ENCODE data around the gene IAPP.
"Not testable (repeated sequence)": the region's sequence is repeated elsewhere in the genome, so short reads cannot be mapped to it uniquely, and the experiment has no call there.

DNA sequence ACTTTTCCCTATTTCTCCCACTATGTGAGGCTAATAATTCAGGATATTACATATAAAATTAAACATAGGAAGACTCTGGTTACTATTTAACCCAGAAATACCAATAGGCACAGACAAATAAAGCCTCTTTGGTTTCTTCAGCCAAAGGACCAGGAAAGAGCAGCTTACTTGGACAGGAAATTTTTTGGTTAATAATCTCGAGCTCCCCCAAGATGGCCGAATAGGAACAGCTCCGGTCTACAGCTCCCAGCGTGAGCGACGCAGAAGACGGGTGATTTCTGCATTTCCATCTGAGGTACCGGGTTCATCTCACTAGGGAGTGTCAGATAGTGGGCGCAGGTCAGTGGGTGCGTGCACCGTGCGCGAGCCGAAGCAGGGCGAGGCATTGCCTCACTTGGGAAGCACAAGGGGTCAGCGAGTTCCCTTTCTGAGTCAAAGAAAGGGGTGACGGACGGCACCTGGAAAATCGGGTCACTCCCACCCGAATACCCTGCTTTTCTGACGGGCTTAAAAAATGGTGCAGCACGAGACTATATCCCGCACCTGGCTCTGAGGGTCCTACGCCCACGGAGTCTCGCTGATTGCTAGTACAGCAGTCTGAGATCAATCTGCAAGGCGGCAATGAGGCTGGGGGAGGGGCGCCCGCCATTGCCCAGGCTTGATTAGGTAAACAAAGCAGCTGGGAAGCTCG, 46.5 kb downstream of the IAPP start:
- TF ChIP-seq POLR2AphosphoS5, POLR2A (IDR thresholded peaks at IDR 0.05): not testable (repeated sequence)
- TF ChIP-seq, protein P1, sequence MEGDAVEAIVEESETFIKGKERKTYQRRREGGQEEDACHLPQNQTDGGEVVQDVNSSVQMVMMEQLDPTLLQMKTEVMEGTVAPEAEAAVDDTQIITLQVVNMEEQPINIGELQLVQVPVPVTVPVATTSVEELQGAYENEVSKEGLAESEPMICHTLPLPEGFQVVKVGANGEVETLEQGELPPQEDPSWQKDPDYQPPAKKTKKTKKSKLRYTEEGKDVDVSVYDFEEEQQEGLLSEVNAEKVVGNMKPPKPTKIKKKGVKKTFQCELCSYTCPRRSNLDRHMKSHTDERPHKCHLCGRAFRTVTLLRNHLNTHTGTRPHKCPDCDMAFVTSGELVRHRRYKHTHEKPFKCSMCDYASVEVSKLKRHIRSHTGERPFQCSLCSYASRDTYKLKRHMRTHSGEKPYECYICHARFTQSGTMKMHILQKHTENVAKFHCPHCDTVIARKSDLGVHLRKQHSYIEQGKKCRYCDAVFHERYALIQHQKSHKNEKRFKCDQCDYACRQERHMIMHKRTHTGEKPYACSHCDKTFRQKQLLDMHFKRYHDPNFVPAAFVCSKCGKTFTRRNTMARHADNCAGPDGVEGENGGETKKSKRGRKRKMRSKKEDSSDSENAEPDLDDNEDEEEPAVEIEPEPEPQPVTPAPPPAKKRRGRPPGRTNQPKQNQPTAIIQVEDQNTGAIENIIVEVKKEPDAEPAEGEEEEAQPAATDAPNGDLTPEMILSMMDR (IDR thresholded peaks at IDR 0.05) = not testable (repeated sequence)

Data from sigmoid colon (tissue), 4 donors.